Neutrophil (primary cell): ENCODE data around the gene JPH3.
"Not testable (repeated sequence)": the region's sequence is repeated elsewhere in the genome, so short reads cannot be mapped to it uniquely, and the experiment has no call there.

Source experiments
- H3K27ac ChIP-seq: fragments of 200-600 bp; sonication (generic); 2 replicates; pipeline ENCODE4 v1.5.1; 2016; ENCODE audit warnings: mild to moderate bottlenecking, moderate library complexity
- H3K27me3 ChIP-seq: fragments of 200-600 bp; sonication (generic); 2 replicates; pipeline ENCODE4 v1.6.0; 2016; ENCODE audit warnings: mild to moderate bottlenecking
- H3K36me3 ChIP-seq: fragments of 200-600 bp; sonication (generic); 2 replicates; pipeline ENCODE4 v1.5.1; 2017
- H3K4me1 ChIP-seq, 2 experiments: fragments of 200-600 bp in 1 of 2; sonication (generic) in 1 of 2; 1 replicate in 1 of 2; 2 replicates in 1 of 2; pipeline versions ENCODE4 v1.5.1 to v1.6.1; 2013 to 2016; ENCODE audit warnings: low read depth in 1 of 2, low read length in 1 of 2, mild to moderate bottlenecking in 1 of 2, moderate library complexity in 1 of 2; ENCODE audit not compliant: control insufficient read depth in 1 of 2, insufficient read depth in 1 of 2
- H3K4me3 ChIP-seq, 2 experiments: fragments of 200-600 bp in 1 of 2; sonication (generic) in 1 of 2; 1 replicate in 1 of 2; 2 replicates in 1 of 2; pipeline ENCODE4 v1.5.1; 2013 to 2016; ENCODE audit warnings: low read depth in 1 of 2, low read length in 1 of 2, mild to moderate bottlenecking in 1 of 2, moderate library complexity in 1 of 2
- H3K9me3 ChIP-seq: fragments of 200-600 bp; sonication (generic); 2 replicates; pipeline ENCODE4 v1.5.1; 2016
- TF ChIP-seq, protein P1 (sequence below): fragments of 200-600 bp; sonication (generic); IDR thresholded peaks from 2 replicates; pipeline ENCODE4 v1.5.1; 2016; ENCODE audit warnings: antibody characterized with exemption

JPH3 gene

DNA sequence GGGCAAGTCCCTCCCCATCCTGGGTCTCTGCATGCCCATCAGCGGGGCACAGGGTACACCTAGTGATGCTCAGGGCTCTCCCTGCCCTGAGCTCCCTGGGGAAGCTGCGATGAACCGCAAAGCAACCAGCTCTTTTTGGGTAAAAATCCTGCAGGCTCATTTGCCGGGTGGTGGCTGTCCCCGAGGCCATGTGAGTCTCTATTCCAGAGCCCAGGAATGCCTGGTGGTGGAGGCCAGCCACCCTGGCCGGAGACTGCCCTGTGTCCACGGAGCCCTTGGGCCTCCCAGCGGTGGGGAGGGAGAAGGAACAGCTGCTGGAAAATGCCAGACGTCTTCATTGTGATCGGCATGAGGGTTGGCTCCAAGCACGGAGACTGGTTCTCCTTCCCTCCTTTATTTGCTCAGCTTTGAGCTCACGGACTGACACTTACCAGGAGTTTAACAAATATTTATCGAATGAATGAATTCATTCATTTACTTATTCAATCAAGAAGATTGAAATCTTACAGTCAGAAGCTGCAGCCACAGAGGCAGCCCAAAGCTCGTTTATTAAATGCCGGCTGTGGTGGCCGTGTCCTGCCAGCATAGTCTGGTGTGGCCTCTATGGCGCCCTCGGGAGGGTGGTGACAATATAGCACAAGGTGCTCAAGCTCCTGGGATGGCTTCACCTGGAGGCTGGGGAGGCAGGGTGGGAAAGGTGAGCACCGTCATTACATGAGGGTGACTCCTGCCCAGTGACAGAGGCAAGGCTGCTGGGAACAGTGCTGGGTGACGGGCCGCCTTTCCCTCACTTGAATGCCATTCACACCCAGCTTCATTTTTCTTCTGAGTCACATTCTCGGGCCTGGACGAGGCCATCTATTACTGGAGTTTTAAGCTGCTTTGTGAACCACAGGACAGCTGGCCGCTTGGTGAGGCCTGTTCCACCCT, 31.1 kb upstream of the JPH3 start:
- Histone ChIP-seq H3K27ac (no peak overlapping the region), H3K36me3 (no peaks in the 10 kb centered on the region), H3K27me3 (peaks cover 14% of the 10 kb centered on the region), H3K9me3 (no peaks in the 10 kb centered on the region), H3K4me1 (no peaks in the 10 kb centered on the region), H3K4me3 (no peak overlapping the region)
- TF ChIP-seq, protein P1, sequence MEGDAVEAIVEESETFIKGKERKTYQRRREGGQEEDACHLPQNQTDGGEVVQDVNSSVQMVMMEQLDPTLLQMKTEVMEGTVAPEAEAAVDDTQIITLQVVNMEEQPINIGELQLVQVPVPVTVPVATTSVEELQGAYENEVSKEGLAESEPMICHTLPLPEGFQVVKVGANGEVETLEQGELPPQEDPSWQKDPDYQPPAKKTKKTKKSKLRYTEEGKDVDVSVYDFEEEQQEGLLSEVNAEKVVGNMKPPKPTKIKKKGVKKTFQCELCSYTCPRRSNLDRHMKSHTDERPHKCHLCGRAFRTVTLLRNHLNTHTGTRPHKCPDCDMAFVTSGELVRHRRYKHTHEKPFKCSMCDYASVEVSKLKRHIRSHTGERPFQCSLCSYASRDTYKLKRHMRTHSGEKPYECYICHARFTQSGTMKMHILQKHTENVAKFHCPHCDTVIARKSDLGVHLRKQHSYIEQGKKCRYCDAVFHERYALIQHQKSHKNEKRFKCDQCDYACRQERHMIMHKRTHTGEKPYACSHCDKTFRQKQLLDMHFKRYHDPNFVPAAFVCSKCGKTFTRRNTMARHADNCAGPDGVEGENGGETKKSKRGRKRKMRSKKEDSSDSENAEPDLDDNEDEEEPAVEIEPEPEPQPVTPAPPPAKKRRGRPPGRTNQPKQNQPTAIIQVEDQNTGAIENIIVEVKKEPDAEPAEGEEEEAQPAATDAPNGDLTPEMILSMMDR = no peak

GRCh38 chr16:87571868-87572244, 30.5 kb upstream of the JPH3 start:
- Histone ChIP-seq H3K27me3 (peaks cover 17% of the 10 kb centered on the region), H3K27ac (no peak overlapping the region)
- TF ChIP-seq, protein P1 = no peak

GRCh38 chr16:87572959-87573358, 29.3 kb upstream of the JPH3 start:
- H3K36me3 ChIP-seq = no peaks in the 10 kb centered on the region
- H3K4me3 ChIP-seq = no peak overlapping the region
- H3K27ac ChIP-seq = no peak overlapping the region
- TF ChIP-seq, protein P1 = no peak
- H3K9me3 ChIP-seq = no peaks in the 10 kb centered on the region
- no peaks in the 10 kb centered on the region for H3K4me1 ChIP-seq
- H3K27me3 ChIP-seq = peaks cover 17% of the 10 kb centered on the region

More at GRCh38 chr16:87571868-87572244, 30.5 kb upstream of the JPH3 start:
- Histone ChIP-seq H3K4me1 (no peaks in the 10 kb centered on the region), H3K4me3 (no peak overlapping the region), H3K9me3 (no peaks in the 10 kb centered on the region), H3K36me3 (no peaks in the 10 kb centered on the region)

DNA sequence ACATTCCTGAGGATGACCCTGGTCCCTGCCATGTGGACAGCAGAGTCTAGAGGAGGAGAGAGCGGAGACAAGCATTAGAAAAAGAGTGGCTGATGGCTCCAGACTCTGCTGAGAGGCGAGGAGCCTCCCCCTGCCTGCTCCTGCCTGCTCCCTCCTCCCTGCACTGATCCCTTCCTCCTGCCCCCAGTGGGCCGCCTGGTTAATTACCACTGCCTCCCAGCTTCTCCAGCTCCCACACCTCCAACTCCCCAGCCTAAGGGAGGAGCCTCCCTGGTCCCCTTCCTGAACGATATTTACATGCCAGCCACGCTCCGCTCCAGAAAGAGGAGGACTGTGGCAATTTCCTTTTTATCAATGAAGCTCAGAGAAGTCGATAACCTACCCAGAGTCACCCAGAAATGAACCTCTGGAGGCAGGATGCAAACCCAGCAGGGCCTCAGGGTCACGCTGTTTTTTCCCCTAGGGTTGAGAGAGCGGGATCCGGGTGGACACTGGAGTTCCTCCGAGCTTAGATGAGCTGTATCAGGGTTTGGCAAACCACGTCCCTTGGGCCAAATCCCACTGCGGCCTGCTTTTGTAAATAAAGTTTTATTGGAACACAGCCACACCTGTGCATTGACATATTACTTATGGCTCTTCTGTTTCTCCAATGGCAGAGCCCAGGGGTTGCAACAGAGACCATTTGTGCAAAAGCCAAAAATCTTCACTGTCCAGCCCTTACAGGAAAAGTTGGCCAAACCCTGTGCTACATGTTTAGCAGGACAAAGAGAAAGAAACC, 27.1 kb upstream of the JPH3 start:
- H3K27me3 ChIP-seq = peaks cover 17% of the 10 kb centered on the region
- no peaks in the 10 kb centered on the region for H3K36me3 ChIP-seq
- no peak overlapping the region for H3K27ac ChIP-seq

GRCh38 chr16:87576171-87576570, 26.1 kb upstream of the JPH3 start:
- H3K4me1 ChIP-seq = no peaks in the 10 kb centered on the region

More for the DNA sequence above, 27.1 kb upstream of the JPH3 start:
- Histone ChIP-seq H3K4me3 (no peak overlapping the region), H3K4me1 (no peaks in the 10 kb centered on the region), H3K9me3 (no peaks in the 10 kb centered on the region)
- TF ChIP-seq, protein P1 = no peak

GRCh38 chr16:87578142-87578930, 24.0 kb upstream of the JPH3 start:
- H3K4me1 ChIP-seq, H3K36me3 ChIP-seq, H3K27ac ChIP-seq, H3K4me3 ChIP-seq, H3K9me3 ChIP-seq: not testable (repeated sequence)
- H3K27me3 ChIP-seq = peaks cover 46% of the 10 kb centered on the region

More at GRCh38 chr16:87576171-87576570, 26.1 kb upstream of the JPH3 start:
- TF ChIP-seq, protein P1 = no peak
- no peak overlapping the region for H3K27ac ChIP-seq
- H3K9me3 ChIP-seq = no peaks in the 10 kb centered on the region
- H3K4me3 ChIP-seq = no peak overlapping the region
- peaks cover 24% of the 10 kb centered on the region for H3K27me3 ChIP-seq
- no peaks in the 10 kb centered on the region for H3K36me3 ChIP-seq
